ENCODE results near the gene OBI1. TPM values are rescaled to one million over a fixed set of nuclear protein-coding genes. Genes with fewer than 3 reads are reported as not detected.

OBI1 gene
- total and polyA plus RNA-seq, 2 donors (not counting 1 experiment from before 2014, with no cell fraction given) = 3.1 to 15.4 TPM

DNA sequence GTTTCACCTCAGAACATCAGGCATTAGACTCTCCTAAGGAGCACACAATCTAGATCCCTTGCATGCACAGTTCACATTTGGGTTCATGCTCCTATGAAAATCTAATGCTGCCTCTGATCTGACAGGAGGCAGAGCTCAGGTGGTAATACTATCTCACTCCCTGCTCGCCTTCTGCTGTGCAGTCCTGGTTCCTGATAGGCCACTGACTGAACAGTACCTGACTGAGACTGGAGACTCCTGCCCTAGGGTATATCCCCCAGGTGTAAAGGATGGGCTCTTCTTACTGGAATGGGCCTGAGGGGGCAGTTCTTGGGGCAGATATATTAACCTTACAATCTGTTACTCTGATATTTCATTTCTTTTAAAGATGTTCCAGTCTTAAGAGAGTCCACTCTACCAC is 6.3 kb downstream of the OBI1 start:
- no peak for ATAC-seq (ENCODE audit: low read depth)
- Histone ChIP-seq H3K36me3 (replicated peaks in 1 of 2; ENCODE audit: control extremely low read depth in 1 of 2, control insufficient read depth in 1 of 2, extremely low read depth in 1 of 2, insufficient read depth in 2 of 2, low read length in 1 of 2) (no peaks in the 10 kb centered on the region), H2AFZ (ENCODE audit: insufficient read depth, low read depth, low read length, poor library complexity, severe bottlenecking) (no peak overlapping the region), H3K4me1 (ENCODE audit: control insufficient read depth in 2 of 2, insufficient read depth in 2 of 2, low read length in 2 of 2) (peaks cover 13 to 18% of the 10 kb centered on the region in 2 donors), H3K4me3 (ENCODE audit: control extremely low read depth in 1 of 5, extremely low read depth in 1 of 5, insufficient read depth in 1 of 5, low read depth in 2 of 5, low read length in 4 of 5) (no peak overlapping the region), H3K79me2 (ENCODE audit: control insufficient read depth, insufficient read depth, low read length) (peaks cover 98% of the 10 kb centered on the region), H3K9me3 (ENCODE audit: control extremely low read depth in 1 of 3, control insufficient read depth in 2 of 3, insufficient read depth in 1 of 3, low read length in 2 of 3) (no peaks in the 10 kb centered on the region), H3K9ac (ENCODE audit: low read length) (no peak overlapping the region), H4K20me1 (ENCODE audit: control insufficient read depth, insufficient read depth, low read length, poor library complexity, severe bottlenecking) (peaks cover 82% of the 10 kb centered on the region), H3K4me2 (replicated peaks; ENCODE audit: low read depth, low read length, poor library complexity, severe bottlenecking) (no peak overlapping the region), H3K27ac (ENCODE audit: low read length in 2 of 2) (no peak overlapping the region), H3K27me3 (replicated peaks in 1 of 4; ENCODE audit: control extremely low read depth in 1 of 4, control insufficient read depth in 3 of 4, insufficient read depth in 4 of 4, low read length in 3 of 4) (no peaks in the 10 kb centered on the region)
- ChIA-PET POLR2A (no interaction called here), CTCF (interaction anchor here (0.6 kb wide), 1 partner anchor 806 kb away, joined by 4 read pairs; no protein-coding TSS in a partner anchor)
- no peak for TF ChIP-seq EZH2 (IDR thresholded peaks at IDR 0.05; ENCODE audit: borderline replicate concordance, insufficient read depth, low read depth, low read length, poor library complexity, severe bottlenecking)
- TF ChIP-seq, protein P1, sequence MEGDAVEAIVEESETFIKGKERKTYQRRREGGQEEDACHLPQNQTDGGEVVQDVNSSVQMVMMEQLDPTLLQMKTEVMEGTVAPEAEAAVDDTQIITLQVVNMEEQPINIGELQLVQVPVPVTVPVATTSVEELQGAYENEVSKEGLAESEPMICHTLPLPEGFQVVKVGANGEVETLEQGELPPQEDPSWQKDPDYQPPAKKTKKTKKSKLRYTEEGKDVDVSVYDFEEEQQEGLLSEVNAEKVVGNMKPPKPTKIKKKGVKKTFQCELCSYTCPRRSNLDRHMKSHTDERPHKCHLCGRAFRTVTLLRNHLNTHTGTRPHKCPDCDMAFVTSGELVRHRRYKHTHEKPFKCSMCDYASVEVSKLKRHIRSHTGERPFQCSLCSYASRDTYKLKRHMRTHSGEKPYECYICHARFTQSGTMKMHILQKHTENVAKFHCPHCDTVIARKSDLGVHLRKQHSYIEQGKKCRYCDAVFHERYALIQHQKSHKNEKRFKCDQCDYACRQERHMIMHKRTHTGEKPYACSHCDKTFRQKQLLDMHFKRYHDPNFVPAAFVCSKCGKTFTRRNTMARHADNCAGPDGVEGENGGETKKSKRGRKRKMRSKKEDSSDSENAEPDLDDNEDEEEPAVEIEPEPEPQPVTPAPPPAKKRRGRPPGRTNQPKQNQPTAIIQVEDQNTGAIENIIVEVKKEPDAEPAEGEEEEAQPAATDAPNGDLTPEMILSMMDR (IDR thresholded peaks at IDR 0.05) = no peak
- Mint-ChIP-seq H3K27me3 (no peaks in the 10 kb centered on the region), H3K4me3 (no peak overlapping the region), H3K4me1 (peaks cover 30% of the 10 kb centered on the region), H3K9me3 (ENCODE audit: insufficient read depth) (no peaks in the 10 kb centered on the region), H3K27ac (no peak overlapping the region)
- DNase-seq = no peak
- intact Hi-C loops (cut with micrococcal nuclease) = no loop called here
- 100% methylated on average over 1 of the region's 1 CpG for WGBS (ENCODE audit: insufficient coverage)

DNA sequence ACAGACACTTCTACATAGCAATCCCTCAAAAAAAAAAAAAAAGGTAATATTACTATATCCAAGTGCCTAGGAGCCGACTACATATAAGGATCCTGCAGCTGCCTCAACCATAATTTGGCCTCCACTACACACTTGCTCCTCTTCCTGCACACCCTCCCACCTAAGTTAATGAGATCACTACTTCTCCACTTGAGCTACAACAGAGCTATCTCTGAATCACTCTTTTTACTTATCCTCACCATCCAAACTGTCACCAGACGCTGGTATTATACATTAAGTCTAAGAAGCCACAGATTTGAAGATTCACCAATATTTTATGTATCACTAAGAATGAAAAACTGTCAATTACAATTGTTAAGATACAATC is 8.3 kb downstream of the OBI1 start:
- peaks cover 100% of the 10 kb centered on the region for H3K79me2 ChIP-seq (ENCODE audit: control insufficient read depth, insufficient read depth, low read length)
- intact Hi-C loops (cut with micrococcal nuclease) = no loop called here
- H3K4me1 ChIP-seq (ENCODE audit: control insufficient read depth in 2 of 2, insufficient read depth in 2 of 2, low read length in 2 of 2) = peaks cover 12 to 14% of the 10 kb centered on the region in 2 donors
- H3K27ac ChIP-seq (ENCODE audit: low read length in 2 of 2) = no peak overlapping the region
- H3K36me3 ChIP-seq (replicated peaks in 1 of 2; ENCODE audit: control extremely low read depth in 1 of 2, control insufficient read depth in 1 of 2, extremely low read depth in 1 of 2, insufficient read depth in 2 of 2, low read length in 1 of 2) = peaks cover 0 to 1% of the 10 kb centered on the region in 2 experiments
- TF ChIP-seq, protein P1 (IDR thresholded peaks at IDR 0.05) = no peak
- no peak for TF ChIP-seq EZH2 (IDR thresholded peaks at IDR 0.05; ENCODE audit: borderline replicate concordance, insufficient read depth, low read depth, low read length, poor library complexity, severe bottlenecking)
- DNase-seq (no peak), ATAC-seq (ENCODE audit: low read depth) (no peak)
- WGBS (ENCODE audit: insufficient coverage) = 100% methylated on average over 1 of the region's 2 CpGs
- no peak overlapping the region for H2AFZ ChIP-seq (ENCODE audit: insufficient read depth, low read depth, low read length, poor library complexity, severe bottlenecking)
- H3K9me3 ChIP-seq (ENCODE audit: control extremely low read depth in 1 of 3, control insufficient read depth in 2 of 3, insufficient read depth in 1 of 3, low read length in 2 of 3) = no peaks in the 10 kb centered on the region
- no peak overlapping the region for H3K4me3 ChIP-seq (ENCODE audit: control extremely low read depth in 1 of 5, extremely low read depth in 1 of 5, insufficient read depth in 1 of 5, low read depth in 2 of 5, low read length in 4 of 5)
- H4K20me1 ChIP-seq (ENCODE audit: control insufficient read depth, insufficient read depth, low read length, poor library complexity, severe bottlenecking) = peaks cover 98% of the 10 kb centered on the region
- H3K4me2 ChIP-seq (replicated peaks; ENCODE audit: low read depth, low read length, poor library complexity, severe bottlenecking) = peak overlapping the region; percentile 4
- no peak overlapping the region for H3K27ac Mint-ChIP-seq
- no peak overlapping the region for H3K9ac ChIP-seq (ENCODE audit: low read length)
- no peak overlapping the region for H3K4me3 Mint-ChIP-seq
- no peaks in the 10 kb centered on the region for H3K27me3 ChIP-seq (replicated peaks in 1 of 4; ENCODE audit: control extremely low read depth in 1 of 4, control insufficient read depth in 3 of 4, insufficient read depth in 4 of 4, low read length in 3 of 4)
- CTCF ChIA-PET = no interaction called here
- POLR2A ChIA-PET = no interaction called here
- H3K27me3 Mint-ChIP-seq = no peaks in the 10 kb centered on the region
- H3K4me1 Mint-ChIP-seq = peaks cover 35% of the 10 kb centered on the region
- no peaks in the 10 kb centered on the region for H3K9me3 Mint-ChIP-seq (ENCODE audit: insufficient read depth)

Data from B cell (primary cell).